Measurements from ENCODE around the gene PPL. TPM values are rescaled to one million over a fixed set of nuclear protein-coding genes. Genes with fewer than 3 reads are reported as not detected.

PPL gene
- total and polyA plus RNA-seq, 2 of the 13 experiments (the other 11 are each of a cell fraction or from before 2014, with no cell fraction given) = 5.7 to 6.6 TPM

DNA sequence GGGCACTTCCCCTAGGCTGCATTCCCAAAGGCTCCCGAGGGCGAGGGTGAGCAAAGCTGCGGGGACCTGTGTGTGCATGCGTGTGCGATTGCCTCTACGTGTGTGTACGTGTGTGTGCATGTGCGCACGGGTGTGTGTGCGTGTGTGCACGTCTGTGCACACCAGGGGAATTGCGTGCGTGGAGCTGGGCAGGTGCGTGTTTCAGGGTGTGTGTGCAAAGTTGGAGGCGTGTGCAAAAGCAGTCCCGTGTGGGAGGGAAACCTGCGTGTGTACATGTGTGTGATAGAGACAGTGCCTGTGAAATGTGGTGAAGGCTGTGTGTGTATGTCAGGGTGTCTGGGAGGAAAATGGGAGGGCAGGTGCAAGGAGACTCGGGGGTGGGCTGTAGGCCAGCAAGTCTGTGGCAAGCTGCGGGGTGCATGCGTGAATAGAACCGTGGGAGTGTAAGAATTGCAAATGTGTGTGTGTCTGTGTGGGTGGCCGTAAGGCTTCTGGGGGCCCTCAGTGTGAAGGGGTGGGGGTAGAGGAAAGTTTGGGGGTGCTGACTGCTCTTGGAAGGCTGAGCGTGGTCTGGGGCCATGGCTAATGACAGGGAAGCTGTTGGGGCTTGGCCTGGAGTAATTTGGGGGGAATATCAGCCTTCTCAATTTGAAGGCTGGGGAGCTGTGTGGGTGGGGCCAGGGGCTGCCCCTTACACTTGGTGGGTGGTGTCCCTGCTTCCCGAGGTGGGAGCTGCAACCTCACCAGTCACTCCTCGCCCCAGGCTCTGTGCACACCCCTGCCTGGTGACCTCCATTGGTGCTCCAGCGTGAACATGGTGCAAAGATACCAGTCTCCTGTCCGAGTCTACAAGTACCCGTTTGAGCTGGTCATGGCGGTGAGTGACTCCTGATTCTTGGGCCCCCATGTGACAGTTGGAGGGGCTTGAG, 21.8 kb upstream of the PPL start:
- Histone ChIP-seq H3K27me3 (ENCODE audit: control insufficient read depth in 1 of 2, insufficient read depth in 2 of 2, low read length in 2 of 2) (peaks cover 0 to 18% of the 10 kb centered on the region in 2 experiments; a peak in 3 of 5 replicates), H3K4me1 (ENCODE audit: insufficient read depth, low read length) (peaks cover 27% of the 10 kb centered on the region), H3K36me3 (replicated peaks in 1 of 2; ENCODE audit: control insufficient read depth in 1 of 2, insufficient read depth in 2 of 2, low read length in 2 of 2) (no peaks in the 10 kb centered on the region), H3K4me2 (ENCODE audit: low read depth, low read length) (peak overlapping the region; percentile 71), H2AFZ (ENCODE audit: low read length) (no peak overlapping the region), H3K4me3 (replicated peaks in 1 of 3; ENCODE audit: insufficient read depth in 1 of 3, low read depth in 2 of 3, low read length in 3 of 3) (peak overlapping the region; percentile 30 to 77 (median 44); a peak in 5 of 6 replicates), H3K27ac (ENCODE audit: extremely low read length, insufficient read depth, low read length) (no peak overlapping the region), H3K9ac (ENCODE audit: insufficient read depth, low read depth, low read length) (no peak overlapping the region), H3K9me3 (ENCODE audit: low read length) (no peaks in the 10 kb centered on the region), H4K20me1 (ENCODE audit: insufficient read depth, low read length) (no peaks in the 10 kb centered on the region), H3K79me2 (ENCODE audit: insufficient read depth, low read length) (no peaks in the 10 kb centered on the region)
- POLR2A ChIA-PET = interaction anchor here (0.9 to 5.1 kb wide), 20 partner anchors 11 to 342 kb away, joined by 3 to 62 read pairs (median 7); partner anchors contain the start of genes ALG1, ANKS3, DNAAF8 and EEF2KMT
- ATAC-seq (no peak), DNase-seq (ENCODE audit: low spot score) (no peak), FAIRE-seq (no peak)
- in situ Hi-C loops (cut with HindIII; ENCODE audit: extremely low pct_ligation_motif_present, low pct_unique_long_range_greater_than_20kb) (loop anchor here (5.0 to 25.0 kb wide), 2 partner anchors 111 to 446 kb away; partner anchors contain the start of genes GLYR1 and UBN1), intact Hi-C loops (cut with micrococcal nuclease; ENCODE audit: unreplicated experiment) (loop anchor here (1.0 to 10.0 kb wide), 6 partner anchors 84 to 344 kb away; partner anchors contain the start of genes ALG1, EEF2KMT and UBALD1)
- CTCF ChIA-PET (ENCODE audit: low intra/inter-chr PET ratio, low total read pairs) = no interaction called here
- WGBS (ENCODE audit: low lambda C conversion rate) = 38% methylated on average over 29 of the region's 29 CpGs
- no TSS peak for BruUV-seq (replicated peaks)
- no peak for TF ChIP-seq SPEN (CRISPR knock-in tag; IDR thresholded peaks at IDR 0.05; ENCODE audit: low read depth)
- 0 out of 2 replicates have a peak, but pooled peaks have one; percentile 37 for TF ChIP-seq ZNF737 (CRISPR knock-in tag; IDR thresholded peaks at IDR 0.05; ENCODE audit: borderline replicate concordance)
- TF ChIP-seq, protein P1, sequence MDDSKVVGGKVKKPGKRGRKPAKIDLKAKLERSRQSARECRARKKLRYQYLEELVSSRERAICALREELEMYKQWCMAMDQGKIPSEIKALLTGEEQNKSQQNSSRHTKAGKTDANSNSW (CRISPR knock-in tag; IDR thresholded peaks at IDR 0.05; ENCODE audit: borderline replicate concordance) = peak; percentile 89; the same call in 1 of the 2 replicates
- TF ChIP-seq, protein P2, sequence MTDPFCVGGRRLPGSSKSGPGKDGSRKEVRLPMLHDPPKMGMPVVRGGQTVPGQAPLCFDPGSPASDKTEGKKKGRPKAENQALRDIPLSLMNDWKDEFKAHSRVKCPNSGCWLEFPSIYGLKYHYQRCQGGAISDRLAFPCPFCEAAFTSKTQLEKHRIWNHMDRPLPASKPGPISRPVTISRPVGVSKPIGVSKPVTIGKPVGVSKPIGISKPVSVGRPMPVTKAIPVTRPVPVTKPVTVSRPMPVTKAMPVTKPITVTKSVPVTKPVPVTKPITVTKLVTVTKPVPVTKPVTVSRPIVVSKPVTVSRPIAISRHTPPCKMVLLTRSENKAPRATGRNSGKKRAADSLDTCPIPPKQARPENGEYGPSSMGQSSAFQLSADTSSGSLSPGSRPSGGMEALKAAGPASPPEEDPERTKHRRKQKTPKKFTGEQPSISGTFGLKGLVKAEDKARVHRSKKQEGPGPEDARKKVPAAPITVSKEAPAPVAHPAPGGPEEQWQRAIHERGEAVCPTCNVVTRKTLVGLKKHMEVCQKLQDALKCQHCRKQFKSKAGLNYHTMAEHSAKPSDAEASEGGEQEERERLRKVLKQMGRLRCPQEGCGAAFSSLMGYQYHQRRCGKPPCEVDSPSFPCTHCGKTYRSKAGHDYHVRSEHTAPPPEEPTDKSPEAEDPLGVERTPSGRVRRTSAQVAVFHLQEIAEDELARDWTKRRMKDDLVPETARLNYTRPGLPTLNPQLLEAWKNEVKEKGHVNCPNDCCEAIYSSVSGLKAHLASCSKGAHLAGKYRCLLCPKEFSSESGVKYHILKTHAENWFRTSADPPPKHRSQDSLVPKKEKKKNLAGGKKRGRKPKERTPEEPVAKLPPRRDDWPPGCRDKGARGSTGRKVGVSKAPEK (CRISPR knock-in tag; IDR thresholded peaks at IDR 0.05; ENCODE audit: borderline replicate concordance) = 0 out of 2 replicates have a peak, but pooled peaks have one; percentile 60
- peak; percentile 85 for TF ChIP-seq ZNF672 (CRISPR knock-in tag; IDR thresholded peaks at IDR 0.05)
- 0 out of 2 replicates have a peak, but pooled peaks have one; percentile 7 for TF ChIP-seq TSC22D2 (CRISPR knock-in tag; IDR thresholded peaks at IDR 0.05; ENCODE audit: borderline replicate concordance)
- TF ChIP-seq, protein P3, sequence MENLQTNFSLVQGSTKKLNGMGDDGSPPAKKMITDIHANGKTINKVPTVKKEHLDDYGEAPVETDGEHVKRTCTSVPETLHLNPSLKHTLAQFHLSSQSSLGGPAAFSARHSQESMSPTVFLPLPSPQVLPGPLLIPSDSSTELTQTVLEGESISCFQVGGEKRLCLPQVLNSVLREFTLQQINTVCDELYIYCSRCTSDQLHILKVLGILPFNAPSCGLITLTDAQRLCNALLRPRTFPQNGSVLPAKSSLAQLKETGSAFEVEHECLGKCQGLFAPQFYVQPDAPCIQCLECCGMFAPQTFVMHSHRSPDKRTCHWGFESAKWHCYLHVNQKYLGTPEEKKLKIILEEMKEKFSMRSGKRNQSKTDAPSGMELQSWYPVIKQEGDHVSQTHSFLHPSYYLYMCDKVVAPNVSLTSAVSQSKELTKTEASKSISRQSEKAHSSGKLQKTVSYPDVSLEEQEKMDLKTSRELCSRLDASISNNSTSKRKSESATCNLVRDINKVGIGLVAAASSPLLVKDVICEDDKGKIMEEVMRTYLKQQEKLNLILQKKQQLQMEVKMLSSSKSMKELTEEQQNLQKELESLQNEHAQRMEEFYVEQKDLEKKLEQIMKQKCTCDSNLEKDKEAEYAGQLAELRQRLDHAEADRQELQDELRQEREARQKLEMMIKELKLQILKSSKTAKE (CRISPR knock-in tag; IDR thresholded peaks at IDR 0.05; ENCODE audit: borderline replicate concordance) = peak; percentile 75
- TF ChIP-seq, protein P4, sequence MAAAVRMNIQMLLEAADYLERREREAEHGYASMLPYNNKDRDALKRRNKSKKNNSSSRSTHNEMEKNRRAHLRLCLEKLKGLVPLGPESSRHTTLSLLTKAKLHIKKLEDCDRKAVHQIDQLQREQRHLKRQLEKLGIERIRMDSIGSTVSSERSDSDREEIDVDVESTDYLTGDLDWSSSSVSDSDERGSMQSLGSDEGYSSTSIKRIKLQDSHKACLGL (CRISPR knock-in tag; IDR thresholded peaks at IDR 0.05) = 0 out of 2 replicates have a peak, but pooled peaks have one; percentile 20
- no peak for TF ChIP-seq SMC3 (IDR thresholded peaks at IDR 0.05; ENCODE audit: low read length)
- peak; percentile 75; the same call in 1 of the 2 replicates for TF ChIP-seq MTA1 (CRISPR knock-in tag; IDR thresholded peaks at IDR 0.05; ENCODE audit: borderline replicate concordance)
- TF ChIP-seq, protein P5, sequence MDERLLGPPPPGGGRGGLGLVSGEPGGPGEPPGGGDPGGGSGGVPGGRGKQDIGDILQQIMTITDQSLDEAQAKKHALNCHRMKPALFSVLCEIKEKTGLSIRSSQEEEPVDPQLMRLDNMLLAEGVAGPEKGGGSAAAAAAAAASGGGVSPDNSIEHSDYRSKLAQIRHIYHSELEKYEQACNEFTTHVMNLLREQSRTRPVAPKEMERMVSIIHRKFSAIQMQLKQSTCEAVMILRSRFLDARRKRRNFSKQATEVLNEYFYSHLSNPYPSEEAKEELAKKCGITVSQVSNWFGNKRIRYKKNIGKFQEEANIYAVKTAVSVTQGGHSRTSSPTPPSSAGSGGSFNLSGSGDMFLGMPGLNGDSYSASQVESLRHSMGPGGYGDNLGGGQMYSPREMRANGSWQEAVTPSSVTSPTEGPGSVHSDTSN (CRISPR knock-in tag; IDR thresholded peaks at IDR 0.05) = no peak
- TF ChIP-seq, protein P6, sequence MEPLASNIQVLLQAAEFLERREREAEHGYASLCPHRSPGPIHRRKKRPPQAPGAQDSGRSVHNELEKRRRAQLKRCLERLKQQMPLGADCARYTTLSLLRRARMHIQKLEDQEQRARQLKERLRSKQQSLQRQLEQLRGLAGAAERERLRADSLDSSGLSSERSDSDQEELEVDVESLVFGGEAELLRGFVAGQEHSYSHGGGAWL (CRISPR knock-in tag; IDR thresholded peaks at IDR 0.05) = 0 out of 2 replicates have a peak, but pooled peaks have one; percentile 66
- TF ChIP-seq ZNF136 (CRISPR knock-in tag; IDR thresholded peaks at IDR 0.05; ENCODE audit: low read depth) = peak; percentile 87; the same call in 1 of the 2 replicates

All from HepG2 (cell line).